DMS153 (cell line): ENCODE data around the gene ATP10A.
"Not testable (repeated sequence)": the region's sequence is repeated elsewhere in the genome, so short reads cannot be mapped to it uniquely, and the experiment has no call there.

Source experiments
- DNase-seq: peaks from one replicate; lab custom pipeline; 2025; lab: John Stamatoyannopoulos, UW

The ATP10A gene

GRCh38 chr15:25772500-25772899 lies 90.6 kb downstream of the ATP10A start:
- DNase-seq: no peak

GRCh38 chr15:25771736-25772135 lies 91.4 kb downstream of the ATP10A start:
- not testable (repeated sequence) for DNase-seq

GRCh38 chr15:25771338-25771706 lies 91.8 kb downstream of the ATP10A start:
- no peak for DNase-seq

- no peak for DNase-seq
Measured at GRCh38 chr15:25770618-25771337, 92.3 kb downstream of the ATP10A start.

- no peak for DNase-seq
Measured at GRCh38 chr15:25770031-25770430, 93.1 kb downstream of the ATP10A start.

GRCh38 chr15:25768271-25768670 lies 94.9 kb downstream of the ATP10A start:
- no peak for DNase-seq

GRCh38 chr15:25767356-25768151 lies 95.6 kb downstream of the ATP10A start:
- no peak for DNase-seq

- DNase-seq: no peak
Measured at GRCh38 chr15:25766417-25766816, 96.7 kb downstream of the ATP10A start.

GRCh38 chr15:25764980-25765735 lies 98.0 kb downstream of the ATP10A start:
- no peak for DNase-seq

GRCh38 chr15:25763954-25764353 lies 99.2 kb downstream of the ATP10A start:
- no peak for DNase-seq

GRCh38 chr15:25763331-25763751 lies 99.8 kb downstream of the ATP10A start:
- DNase-seq: no peak

GRCh38 chr15:25761971-25762662 lies 101.0 kb downstream of the ATP10A start:
- DNase-seq: no peak

- no peak for DNase-seq
Measured at GRCh38 chr15:25759421-25759820, 103.7 kb downstream of the ATP10A start.

- not testable (repeated sequence) for DNase-seq
Measured at GRCh38 chr15:25758612-25759011, 104.5 kb downstream of the ATP10A start.

GRCh38 chr15:25743548-25744275 lies 119.4 kb downstream of the ATP10A start:
- no peak for DNase-seq

GRCh38 chr15:25742776-25743547 lies 120.2 kb downstream of the ATP10A start:
- no peak for DNase-seq

GRCh38 chr15:25742041-25742730 lies 120.9 kb downstream of the ATP10A start:
- DNase-seq: no peak

- no peak for DNase-seq
Measured at GRCh38 chr15:25741256-25741580, 121.9 kb downstream of the ATP10A start.

- no peak for DNase-seq
Measured at GRCh38 chr15:25740383-25741255, 122.5 kb downstream of the ATP10A start.
